ENCODE measurements around the gene MMP2. TPM values are rescaled to one million over a fixed set of nuclear protein-coding genes. Genes with fewer than 3 reads are reported as not detected.

Gene MMP2
- total RNA-seq, 4 donors from 2014 or later: 153 to 525 (median 245) TPM

- Histone ChIP-seq H3K4me1 (peaks cover 0 to 77% (median 35%) of the 10 kb centered on the region in 4 donors), H3K36me3 (peaks cover 0 to 15% (median 0%) of the 10 kb centered on the region in 3 donors), H3K27ac (peak overlapping the region in 1 of 4 donors; percentile 23), H3K9me3 (no peaks in the 10 kb centered on the region), H3K27me3 (no peaks in the 10 kb centered on the region), H3K4me3 (no peak overlapping the region)
- no peak for DNase-seq (ENCODE audit: low spot score in 2 of 2)
- 67 to 85% methylated on average over 3 to 6 of the region's 6 CpGs for WGBS, 2 donors
- no peak for TF ChIP-seq POLR2A (IDR thresholded peaks at IDR 0.05)
These were observed 19.1 kb downstream of the MMP2 start for GRCh38 chr16:55498101-55498500.

GRCh38 chr16:55499281-55499680, 20.3 kb downstream of the MMP2 start:
- peaks cover 0 to 15% (median 0%) of the 10 kb centered on the region in 3 donors for H3K36me3 ChIP-seq
- peak overlapping the region in 2 of 4 donors; percentile 57 to 71 for H3K27ac ChIP-seq
- WGBS, 2 donors: 64 to 76% methylated on average over 3 of the region's 3 CpGs
- H3K4me3 ChIP-seq: no peak overlapping the region
- DNase-seq (ENCODE audit: low spot score in 2 of 2): peak in 1 of 2 donors; percentile 4
- H3K4me1 ChIP-seq: peaks cover 0 to 85% (median 39%) of the 10 kb centered on the region in 4 donors
- no peak for TF ChIP-seq EP300 (IDR thresholded peaks at IDR 0.05)
- no peak for TF ChIP-seq POLR2A (IDR thresholded peaks at IDR 0.05)
- no peak for TF ChIP-seq CTCF (IDR thresholded peaks at IDR 0.05)
- H3K9me3 ChIP-seq: no peaks in the 10 kb centered on the region
- H3K27me3 ChIP-seq: no peaks in the 10 kb centered on the region

DNA sequence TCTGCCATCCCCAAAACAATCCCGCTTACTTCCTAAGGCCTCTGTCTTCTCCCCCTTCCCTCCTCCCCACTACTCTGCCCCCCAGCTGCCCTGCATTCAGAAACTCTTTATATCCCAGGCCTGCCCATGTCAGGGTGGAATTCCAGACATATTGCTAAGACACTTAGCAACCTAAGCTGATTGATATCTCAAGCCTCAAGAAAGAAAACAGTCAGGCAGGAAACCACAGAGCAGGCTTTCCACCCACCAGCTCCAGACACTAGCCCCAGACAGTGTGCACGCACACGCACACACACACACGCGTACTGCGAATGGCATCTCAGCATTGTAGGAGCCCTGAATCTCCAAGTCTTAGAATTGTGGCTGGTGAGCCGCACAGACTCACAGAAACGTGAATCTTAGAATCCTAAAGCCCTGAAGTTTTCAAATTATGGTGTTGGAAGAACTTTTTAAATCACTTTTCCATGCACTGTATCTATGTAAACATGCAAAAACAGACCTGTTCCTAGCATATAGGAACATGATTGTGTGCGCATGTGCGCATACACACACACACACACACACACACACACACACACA, 21.0 kb downstream of the MMP2 start:
- Histone ChIP-seq H3K27ac (peak overlapping the region in 2 of 4 donors; percentile 57 to 71), H3K27me3 (no peaks in the 10 kb centered on the region), H3K9me3 (no peaks in the 10 kb centered on the region), H3K4me1 (peaks cover 0 to 82% (median 36%) of the 10 kb centered on the region in 4 donors), H3K36me3 (peaks cover 0 to 18% (median 0%) of the 10 kb centered on the region in 3 donors), H3K4me3 (no peak overlapping the region)
- DNase-seq (ENCODE audit: low spot score in 2 of 2): peak in 1 of 2 donors; percentile 8
- WGBS, 2 donors: 21 to 40% methylated on average over 10 of the region's 10 CpGs
- peak in 1 of 2 donors; percentile 21 for TF ChIP-seq EP300 (IDR thresholded peaks at IDR 0.05)
- TF ChIP-seq POLR2A (IDR thresholded peaks at IDR 0.05): no peak

DNA sequence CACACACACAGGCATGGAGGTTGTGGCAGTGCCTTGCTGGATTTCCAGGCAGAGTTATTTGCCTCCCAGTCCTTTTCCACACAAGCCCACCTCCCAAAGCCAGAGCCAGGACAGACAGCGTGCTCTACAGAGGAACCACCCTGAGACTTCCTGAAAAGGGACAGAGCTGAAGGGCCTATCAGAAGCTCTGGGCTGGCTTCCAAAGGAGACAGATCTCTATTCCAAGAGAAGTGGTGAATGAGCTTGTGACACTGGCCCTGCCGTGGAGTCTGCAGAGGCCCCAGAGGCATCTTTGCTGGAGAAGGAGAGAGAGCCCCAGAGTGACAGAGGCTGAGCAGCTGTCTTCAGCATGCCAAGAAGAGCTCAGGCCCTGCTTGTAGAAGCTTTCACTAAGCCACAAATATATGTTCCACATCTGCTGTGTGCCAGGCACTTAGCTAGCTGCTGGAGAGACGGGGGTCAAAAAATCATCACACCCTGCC, 21.6 kb downstream of the MMP2 start:
- Histone ChIP-seq H3K4me3 (no peak overlapping the region), H3K27ac (peak overlapping the region; percentile 12 to 71 (median 58)), H3K9me3 (no peaks in the 10 kb centered on the region), H3K4me1 (peaks cover 0 to 82% (median 36%) of the 10 kb centered on the region in 4 donors), H3K27me3 (no peaks in the 10 kb centered on the region), H3K36me3 (peaks cover 0 to 23% (median 0%) of the 10 kb centered on the region in 3 donors)
- TF ChIP-seq EP300 (IDR thresholded peaks at IDR 0.05): peak in 1 of 2 donors; percentile 18
- TF ChIP-seq CTCF (IDR thresholded peaks at IDR 0.05): no peak
- no peak for TF ChIP-seq POLR2A (IDR thresholded peaks at IDR 0.05)
- peak in 1 of 2 donors; percentile 80 for DNase-seq (ENCODE audit: low spot score in 2 of 2)
- 22 to 34% methylated on average over 3 of the region's 3 CpGs for WGBS, 2 donors

GRCh38 chr16:55501549-55502322, 22.7 kb downstream of the MMP2 start:
- WGBS, 2 donors: 75 to 77% methylated on average over 9 of the region's 9 CpGs
- Histone ChIP-seq H3K9me3 (no peaks in the 10 kb centered on the region), H3K36me3 (peaks cover 0 to 29% (median 0%) of the 10 kb centered on the region in 3 donors), H3K4me1 (peaks cover 0 to 79% (median 40%) of the 10 kb centered on the region in 4 donors), H3K27me3 (no peaks in the 10 kb centered on the region), H3K4me3 (no peak overlapping the region), H3K27ac (peak overlapping the region in 2 of 4 donors; percentile 10 to 65)
- DNase-seq (ENCODE audit: low spot score in 2 of 2): peak in 1 of 2 donors; percentile 4
- TF ChIP-seq EP300 (IDR thresholded peaks at IDR 0.05): no peak
- no peak for TF ChIP-seq POLR2A (IDR thresholded peaks at IDR 0.05)
- TF ChIP-seq CTCF (IDR thresholded peaks at IDR 0.05): no peak
